Naive B cell (primary cell): ENCODE results near the gene TRPV4. TPM values are rescaled to one million over a fixed set of nuclear protein-coding genes. Genes with fewer than 3 reads are reported as not detected.

Source experiments
- ATAC-seq, 2 donors: fragments of 150-1000 bp; cut with Tn5 transposase; 2 replicates each; pipeline ENCODE4 v1.10.0; 2021; ENCODE audit warnings: low read depth in 2 of 2, mild to moderate bottlenecking in 2 of 2, moderate library complexity in 2 of 2
- DNase-seq: peaks from one replicate; pipeline ENCODE4 v3.0.0; 2022
- H3K27ac Mint-ChIP-seq, 6 donors: one replicate each; pipeline ENCODE4 v1.8.0; 2020 to 2022; ENCODE audit warnings: mild to moderate bottlenecking in 6 of 6, mixed read lengths in 6 of 6, moderate library complexity in 5 of 6, inconsistent platforms in 2 of 6
- H3K27me3 Mint-ChIP-seq, 3 donors: one replicate each; pipeline ENCODE4 v1.8.0; 2021 to 2022; ENCODE audit warnings: mixed read lengths in 3 of 3, mild to moderate bottlenecking in 1 of 3
- H3K36me3 Mint-ChIP-seq, 2 donors: one replicate each; pipeline ENCODE4 v1.8.0; 2020 to 2022; ENCODE audit warnings: mixed read lengths in 2 of 2, inconsistent platforms in 1 of 2, mild to moderate bottlenecking in 1 of 2
- H3K4me1 Mint-ChIP-seq, 3 donors: one replicate each; pipeline ENCODE4 v1.8.0; 2020 to 2022; ENCODE audit warnings: mixed read lengths in 3 of 3, inconsistent platforms in 1 of 3, mild to moderate bottlenecking in 1 of 3, moderate library complexity in 1 of 3
- H3K4me3 Mint-ChIP-seq, 8 donors: one replicate each; pipeline ENCODE4 v1.8.0; 2020 to 2022; ENCODE audit warnings: mild to moderate bottlenecking in 8 of 8, mixed read lengths in 8 of 8, moderate library complexity in 8 of 8, inconsistent platforms in 2 of 8
- H3K9me3 Mint-ChIP-seq, 7 donors: one replicate each; pipeline ENCODE4 v1.8.0; 2020 to 2022; ENCODE audit warnings: mixed read lengths in 7 of 7, mild to moderate bottlenecking in 5 of 7, inconsistent platforms in 2 of 7, moderate library complexity in 1 of 7
- polyA plus RNA-seq, 6 donors: library from polyadenylated mRNA; unstranded; fragments of 300-500 nt; fragmentation: Illumina TruSeq; gene quantifications; one replicate each; pipeline ENCODE4 v1.2.3, GENCODE V29; 2021; ENCODE audit warnings: low read depth in 6 of 6

The TRPV4 gene
- polyA plus RNA-seq, 6 donors from 2014 or later: not detected

GRCh38 chr12:109785854-109786253, 47.3 kb downstream of the TRPV4 start:
- H3K36me3 Mint-ChIP-seq: no peaks in the 10 kb centered on the region
- H3K27ac Mint-ChIP-seq: no peak overlapping the region
- ATAC-seq: no peak
- H3K9me3 Mint-ChIP-seq: peaks cover 0 to 3% (median 0%) of the 10 kb centered on the region in 7 donors
- DNase-seq: no peak
- H3K4me1 Mint-ChIP-seq: peaks cover 0 to 3% (median 0%) of the 10 kb centered on the region in 3 donors
- no peak overlapping the region for H3K4me3 Mint-ChIP-seq
- peaks cover 8 to 36% (median 8%) of the 10 kb centered on the region in 3 donors for H3K27me3 Mint-ChIP-seq

- peaks cover 7 to 27% (median 8%) of the 10 kb centered on the region in 3 donors for H3K27me3 Mint-ChIP-seq
- H3K4me1 Mint-ChIP-seq: peaks cover 0 to 3% (median 0%) of the 10 kb centered on the region in 3 donors
- H3K4me3 Mint-ChIP-seq: no peak overlapping the region
- no peak for DNase-seq
- H3K36me3 Mint-ChIP-seq: no peaks in the 10 kb centered on the region
- H3K9me3 Mint-ChIP-seq: peaks cover 0 to 6% (median 3%) of the 10 kb centered on the region in 7 donors
- ATAC-seq: no peak
- H3K27ac Mint-ChIP-seq: no peak overlapping the region
These were observed 49.3 kb downstream of the TRPV4 start for GRCh38 chr12:109783965-109784244.

GRCh38 chr12:109783135-109783964, 49.8 kb downstream of the TRPV4 start:
- Mint-ChIP-seq H3K9me3 (peaks cover 0 to 6% (median 4%) of the 10 kb centered on the region in 7 donors), H3K4me1 (peaks cover 0 to 3% (median 0%) of the 10 kb centered on the region in 3 donors), H3K4me3 (no peak overlapping the region), H3K27ac (peak overlapping the region in 1 of 6 donors; percentile 75), H3K36me3 (no peaks in the 10 kb centered on the region), H3K27me3 (peaks cover 7 to 27% (median 8%) of the 10 kb centered on the region in 3 donors)
- ATAC-seq: no peak
- DNase-seq: no peak

- no peaks in the 10 kb centered on the region for H3K36me3 Mint-ChIP-seq
These were observed 50.9 kb downstream of the TRPV4 start for GRCh38 chr12:109782326-109782703.

GRCh38 chr12:109781668-109782325, 51.4 kb downstream of the TRPV4 start:
- H3K4me1 Mint-ChIP-seq: peaks cover 0 to 3% (median 0%) of the 10 kb centered on the region in 3 donors
- peaks cover 0 to 6% (median 4%) of the 10 kb centered on the region in 7 donors for H3K9me3 Mint-ChIP-seq
- H3K27me3 Mint-ChIP-seq: peaks cover 7 to 27% (median 8%) of the 10 kb centered on the region in 3 donors
- no peak for ATAC-seq
- no peak overlapping the region for H3K27ac Mint-ChIP-seq
- H3K36me3 Mint-ChIP-seq: no peaks in the 10 kb centered on the region
- H3K4me3 Mint-ChIP-seq: no peak overlapping the region
- DNase-seq: no peak

More at GRCh38 chr12:109782326-109782703, 50.9 kb downstream of the TRPV4 start:
- ATAC-seq: no peak
- H3K4me3 Mint-ChIP-seq: no peak overlapping the region
- H3K27ac Mint-ChIP-seq: no peak overlapping the region
- H3K9me3 Mint-ChIP-seq: peaks cover 0 to 6% (median 4%) of the 10 kb centered on the region in 7 donors
- H3K4me1 Mint-ChIP-seq: peaks cover 0 to 3% (median 0%) of the 10 kb centered on the region in 3 donors
- H3K27me3 Mint-ChIP-seq: peaks cover 7 to 27% (median 8%) of the 10 kb centered on the region in 3 donors
- DNase-seq: no peak

GRCh38 chr12:109779382-109779781, 53.8 kb downstream of the TRPV4 start:
- Mint-ChIP-seq H3K36me3 (no peaks in the 10 kb centered on the region), H3K4me3 (no peak overlapping the region), H3K27me3 (peaks cover 7 to 42% (median 15%) of the 10 kb centered on the region in 3 donors), H3K9me3 (peaks cover 0 to 8% (median 5%) of the 10 kb centered on the region in 7 donors), H3K27ac (peak overlapping the region in 1 of 6 donors; percentile 33), H3K4me1 (peaks cover 0 to 3% (median 0%) of the 10 kb centered on the region in 3 donors)
- ATAC-seq (peak in 1 of 2 donors; percentile 35), DNase-seq (no peak)

- DNase-seq (no peak), ATAC-seq (no peak)
- no peak overlapping the region for H3K27ac Mint-ChIP-seq
- peaks cover 0 to 8% (median 5%) of the 10 kb centered on the region in 7 donors for H3K9me3 Mint-ChIP-seq
- peaks cover 7 to 37% (median 15%) of the 10 kb centered on the region in 3 donors for H3K27me3 Mint-ChIP-seq
- H3K36me3 Mint-ChIP-seq: no peaks in the 10 kb centered on the region
- peaks cover 1 to 3% (median 2%) of the 10 kb centered on the region in 3 donors for H3K4me1 Mint-ChIP-seq
- H3K4me3 Mint-ChIP-seq: no peak overlapping the region
These were observed 54.5 kb downstream of the TRPV4 start for GRCh38 chr12:109778684-109779083.

GRCh38 chr12:109777544-109777943, 55.7 kb downstream of the TRPV4 start:
- no peak for DNase-seq
- H3K27me3 Mint-ChIP-seq: peaks cover 7 to 26% (median 10%) of the 10 kb centered on the region in 3 donors
- peaks cover 0 to 11% (median 10%) of the 10 kb centered on the region in 3 donors for H3K4me1 Mint-ChIP-seq
- H3K9me3 Mint-ChIP-seq: peaks cover 0 to 8% (median 5%) of the 10 kb centered on the region in 7 donors
- H3K36me3 Mint-ChIP-seq: no peaks in the 10 kb centered on the region
- H3K4me3 Mint-ChIP-seq: no peak overlapping the region
- peak overlapping the region in 1 of 6 donors; percentile 63 for H3K27ac Mint-ChIP-seq
- no peak for ATAC-seq

GRCh38 chr12:109776624-109777023, 56.6 kb downstream of the TRPV4 start:
- no peak for ATAC-seq
- Mint-ChIP-seq H3K9me3 (peaks cover 0 to 8% (median 5%) of the 10 kb centered on the region in 7 donors), H3K36me3 (no peaks in the 10 kb centered on the region), H3K4me1 (peaks cover 0 to 11% (median 10%) of the 10 kb centered on the region in 3 donors), H3K4me3 (no peak overlapping the region), H3K27ac (peak overlapping the region in 1 of 6 donors; percentile 26), H3K27me3 (peaks cover 7 to 17% (median 7%) of the 10 kb centered on the region in 3 donors)
- no peak for DNase-seq

GRCh38 chr12:109775172-109775881, 57.9 kb downstream of the TRPV4 start:
- Mint-ChIP-seq H3K36me3 (no peaks in the 10 kb centered on the region), H3K4me1 (peaks cover 0 to 11% (median 10%) of the 10 kb centered on the region in 3 donors), H3K27ac (no peak overlapping the region), H3K9me3 (peaks cover 0 to 8% (median 5%) of the 10 kb centered on the region in 7 donors), H3K27me3 (peaks cover 7 to 15% (median 7%) of the 10 kb centered on the region in 3 donors), H3K4me3 (no peak overlapping the region)
- peak; percentile 47 for DNase-seq
- ATAC-seq: peak; percentile 70

- Mint-ChIP-seq H3K27me3 (peaks cover 3 to 15% (median 7%) of the 10 kb centered on the region in 3 donors), H3K36me3 (no peaks in the 10 kb centered on the region), H3K4me1 (peaks cover 0 to 11% (median 10%) of the 10 kb centered on the region in 3 donors), H3K9me3 (peaks cover 0 to 5% (median 0%) of the 10 kb centered on the region in 7 donors), H3K27ac (no peak overlapping the region), H3K4me3 (peak overlapping the region in 2 of 8 donors; percentile 63)
- no peak for DNase-seq
- ATAC-seq: no peak
These were observed 59.7 kb downstream of the TRPV4 start for GRCh38 chr12:109773384-109774011.

- no peaks in the 10 kb centered on the region for H3K36me3 Mint-ChIP-seq
- peaks cover 0 to 3% (median 0%) of the 10 kb centered on the region in 7 donors for H3K9me3 Mint-ChIP-seq
- H3K4me1 Mint-ChIP-seq: peaks cover 0 to 11% (median 10%) of the 10 kb centered on the region in 3 donors
- no peak overlapping the region for H3K27ac Mint-ChIP-seq
- no peak for ATAC-seq
- H3K4me3 Mint-ChIP-seq: no peak overlapping the region
- H3K27me3 Mint-ChIP-seq: peaks cover 3 to 15% (median 7%) of the 10 kb centered on the region in 3 donors
- no peak for DNase-seq
These were observed 60.4 kb downstream of the TRPV4 start for GRCh38 chr12:109772622-109773321.
